Epidermal melanocyte (primary cell): ENCODE measurements around the gene DAPK2.
A peak's percentile ranks its signal among the peaks of the same experiment; 100 is the strongest.
"Not testable (repeated sequence)": the region's sequence is repeated elsewhere in the genome, so short reads cannot be mapped to it uniquely, and the experiment has no call there.

Experiments
- DNase-seq: peaks from one replicate; pipeline ENCODE4 v3.0.0; 2011; ENCODE audit warnings: low spot score; ENCODE audit not compliant: insufficient read length

Gene DAPK2

DNA sequence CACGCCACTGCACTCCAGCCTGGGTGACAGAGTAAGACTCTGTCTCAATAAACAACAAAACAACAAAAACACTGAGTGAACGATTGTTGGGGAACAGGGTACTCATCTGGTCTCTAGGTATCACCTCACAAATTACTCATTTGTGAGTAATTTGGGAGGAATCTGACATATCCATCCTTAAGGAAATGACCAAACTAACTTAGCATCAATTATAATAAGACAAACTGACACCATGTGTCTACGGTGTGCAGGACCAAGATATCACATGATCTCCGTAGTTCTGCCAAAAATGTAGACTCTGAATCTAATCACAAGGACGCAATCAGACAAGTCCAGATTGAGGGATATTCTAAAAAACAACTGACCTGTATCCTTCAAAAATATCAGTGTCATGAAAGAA is 12.0 kb upstream of the DAPK2 start:
- DNase-seq, result no peak

DNA sequence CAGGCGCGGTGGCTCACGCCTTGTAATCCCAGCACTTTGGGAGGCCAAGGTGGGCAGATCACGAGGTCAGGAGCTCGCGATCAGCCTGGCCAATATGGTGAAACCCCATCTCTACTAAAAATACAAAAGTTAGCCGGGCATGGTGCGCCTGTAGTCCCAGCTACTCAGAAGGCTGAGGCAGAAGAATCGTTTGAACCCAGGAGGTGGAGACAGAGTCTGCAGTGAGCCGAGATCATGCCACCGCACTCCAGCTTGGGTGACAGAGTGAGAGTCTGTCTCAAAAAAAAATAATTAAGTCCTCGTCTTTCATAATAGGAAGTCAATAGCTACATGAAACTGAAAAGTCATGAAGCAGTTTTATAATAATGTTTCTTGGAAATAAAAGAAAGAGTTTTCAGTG is 7.4 kb upstream of the DAPK2 start:
- not testable (repeated sequence) for DNase-seq

DNA sequence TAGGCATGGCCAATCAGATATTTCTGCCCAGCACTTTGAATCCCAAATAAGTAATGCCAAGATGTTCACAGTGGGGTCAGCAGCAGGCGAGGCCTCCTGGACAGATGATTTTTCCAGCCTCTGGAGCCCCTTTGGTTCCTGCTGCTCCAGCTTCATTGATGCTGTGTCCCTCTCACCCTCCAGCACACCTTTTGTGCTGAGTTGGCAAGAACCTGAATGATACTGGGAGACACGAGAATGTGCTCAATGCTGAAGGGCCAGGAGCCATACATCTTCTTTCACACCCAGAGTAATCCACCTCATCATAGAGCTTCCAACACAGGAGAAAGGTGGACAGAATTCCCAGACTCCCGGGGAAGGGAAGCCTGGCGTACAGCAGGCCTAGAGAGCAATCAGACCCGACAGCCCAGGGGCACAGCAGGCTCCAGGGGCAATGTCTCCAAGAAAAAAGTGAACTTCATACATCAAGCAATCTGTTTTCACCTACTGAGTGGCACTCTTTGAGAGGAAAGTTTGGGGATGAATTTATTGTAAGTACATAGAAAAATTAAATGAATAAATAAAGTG is 6.7 kb upstream of the DAPK2 start:
- no peak for DNase-seq

DNA sequence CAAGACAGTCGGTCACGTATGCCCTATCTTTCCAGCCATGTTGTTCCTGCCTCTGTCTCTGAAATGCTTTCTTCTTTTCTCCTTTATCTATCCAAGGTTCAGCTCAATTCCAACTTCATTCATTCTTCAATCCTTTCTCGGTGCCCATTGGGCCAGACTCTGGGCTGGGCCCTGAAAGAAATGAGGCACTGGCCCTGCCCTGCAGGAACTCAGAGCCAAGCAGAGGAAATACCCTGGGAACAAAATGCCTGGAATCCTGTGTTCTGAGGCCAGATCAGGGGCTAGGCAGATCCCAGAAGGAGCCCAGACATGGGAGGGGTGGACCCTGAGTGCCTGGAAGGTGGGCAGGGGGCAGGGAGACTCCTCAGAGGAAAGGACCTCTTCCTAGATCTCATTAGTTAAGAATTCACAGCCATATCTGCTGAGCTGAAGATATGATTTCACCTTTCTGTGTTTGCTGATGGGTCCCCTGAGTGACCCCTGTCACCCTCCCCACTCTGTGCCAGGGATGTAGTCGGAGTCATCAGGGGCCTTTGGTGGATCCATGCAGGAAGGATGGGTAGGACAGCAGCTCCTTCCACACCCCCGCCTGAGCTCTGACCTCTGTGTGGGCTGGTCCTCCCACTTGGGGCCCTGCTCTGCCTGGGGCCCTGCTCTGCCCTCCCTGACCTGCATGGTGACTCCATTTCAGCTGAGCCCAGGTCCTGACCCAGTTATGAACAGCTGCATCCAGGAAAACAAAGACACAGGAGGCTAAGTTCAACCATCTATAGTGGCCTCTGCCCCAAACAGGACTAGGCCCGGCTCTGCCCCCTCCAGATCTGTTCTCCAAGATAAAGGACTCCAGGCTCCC is 5.3 kb upstream of the DAPK2 start:
- DNase-seq, result no peak

DNA sequence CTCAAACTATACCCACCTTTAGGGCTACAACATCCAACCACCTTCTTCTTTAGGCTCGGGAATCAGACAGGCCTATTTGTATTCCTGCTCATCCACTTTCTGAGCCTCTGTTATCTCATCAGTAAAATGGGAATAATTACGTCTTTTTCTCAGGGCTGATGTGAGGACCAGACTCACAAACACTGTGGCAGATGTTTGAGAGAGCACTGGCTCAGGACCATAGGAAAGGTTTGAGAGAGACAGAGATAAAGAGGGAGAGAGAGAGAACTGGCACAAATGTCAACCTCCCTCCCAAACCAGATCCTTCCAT is 4.8 kb upstream of the DAPK2 start:
- no peak for DNase-seq

DNA sequence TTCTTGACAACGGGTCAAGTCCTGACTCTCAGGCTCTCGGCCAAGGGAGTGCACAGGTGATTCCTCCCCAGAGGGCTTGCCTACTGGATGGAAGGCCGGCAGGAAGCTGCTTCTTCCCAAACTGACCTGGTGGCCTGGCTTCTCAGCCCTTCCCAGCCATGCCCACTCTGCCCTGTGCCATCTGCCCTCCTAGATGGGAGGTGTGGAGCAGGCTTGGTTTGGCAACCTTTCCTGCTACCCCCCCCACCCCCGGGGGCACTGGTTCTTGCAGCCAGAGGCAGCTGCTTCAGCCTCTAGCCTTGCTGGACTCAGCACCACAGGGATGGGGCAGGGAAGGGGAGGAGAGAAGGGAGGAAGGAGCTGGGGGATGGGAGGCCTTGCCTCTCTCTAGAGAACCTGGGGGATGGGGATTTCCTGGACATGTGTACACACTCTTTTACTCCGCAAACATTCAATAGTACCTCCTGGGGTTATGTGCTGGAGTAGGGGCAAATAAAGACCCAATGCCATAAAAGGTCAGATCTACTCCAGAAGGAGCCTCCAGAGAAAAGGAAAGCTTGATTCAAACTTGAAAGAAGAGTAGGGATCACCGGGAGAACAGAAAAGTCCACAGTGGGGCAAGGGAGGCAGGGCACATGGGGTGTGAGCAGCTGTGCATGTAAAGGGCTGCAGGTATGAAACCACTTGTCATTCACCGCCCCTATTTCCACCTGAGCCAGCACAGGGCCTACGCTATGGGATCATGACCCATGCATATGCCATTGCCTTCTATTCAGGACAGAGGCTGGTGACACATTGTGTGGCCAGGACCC is 4.2 kb upstream of the DAPK2 start:
- no peak for DNase-seq

DNA sequence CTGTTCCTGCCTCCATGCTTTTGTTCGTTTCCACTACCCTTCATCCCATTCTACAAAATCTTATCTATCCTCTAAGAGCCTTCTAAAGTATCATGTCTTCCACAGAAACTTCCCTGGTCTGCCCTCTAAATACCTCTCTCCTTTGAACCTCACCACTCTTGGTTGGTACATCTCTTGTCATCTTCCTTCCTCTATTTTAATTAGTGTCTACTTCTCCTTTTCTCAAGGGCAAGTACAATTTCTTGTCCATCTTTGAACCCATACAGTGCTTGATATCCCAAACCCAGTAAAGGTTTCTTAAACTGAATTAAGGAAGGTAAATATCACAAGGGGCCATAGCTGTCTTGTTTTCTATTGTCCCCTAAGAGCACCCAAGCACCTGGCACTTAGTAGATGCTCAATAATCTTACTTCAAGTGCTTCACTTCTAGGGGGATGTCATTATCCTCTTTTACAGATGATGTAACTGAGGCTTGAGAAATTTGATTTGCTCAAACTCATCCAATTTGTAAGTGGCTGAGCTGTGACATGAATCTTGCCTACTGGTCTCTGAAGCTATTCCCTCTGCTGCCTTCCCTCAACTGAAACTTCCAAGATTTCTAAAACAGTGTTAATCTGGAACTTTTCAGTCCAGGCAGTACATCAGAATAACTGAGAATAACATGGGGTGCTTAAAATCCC is 2.6 kb upstream of the DAPK2 start:
- DNase-seq, result no peak

DNA sequence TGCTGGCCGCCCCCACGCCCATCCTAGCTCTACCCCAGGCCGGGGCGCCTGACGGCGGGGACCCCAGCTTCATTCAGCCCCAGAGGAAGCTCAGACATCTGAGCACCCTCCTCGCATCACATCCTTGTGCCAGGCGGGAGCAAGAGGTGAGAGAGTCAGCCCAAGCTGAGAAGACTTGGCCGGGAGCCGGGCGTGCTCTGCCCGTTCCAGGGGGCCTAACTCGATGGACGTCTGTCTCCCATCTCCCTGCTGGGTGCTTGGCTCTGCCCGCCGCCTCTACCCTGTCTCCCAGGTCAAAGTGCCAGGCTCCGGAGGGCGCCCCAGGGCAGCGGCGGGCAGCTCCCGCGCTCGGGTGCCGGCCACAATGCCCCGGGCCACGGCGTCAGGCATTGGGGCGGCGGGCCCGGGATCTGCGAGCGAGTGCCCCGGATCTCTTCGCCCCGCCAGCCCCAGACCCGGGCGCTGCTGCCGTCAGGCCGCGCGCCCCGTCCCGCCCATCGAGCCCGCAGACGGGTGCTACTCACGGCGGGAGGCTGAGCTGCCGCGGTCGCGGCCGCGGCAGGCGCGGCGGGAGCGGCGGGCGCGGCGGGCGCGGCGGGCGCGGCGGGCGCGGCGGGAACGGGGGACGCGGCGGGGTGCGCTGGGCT is 388 bp downstream of the DAPK2 start:
- peak; percentile 24 for DNase-seq

DNA sequence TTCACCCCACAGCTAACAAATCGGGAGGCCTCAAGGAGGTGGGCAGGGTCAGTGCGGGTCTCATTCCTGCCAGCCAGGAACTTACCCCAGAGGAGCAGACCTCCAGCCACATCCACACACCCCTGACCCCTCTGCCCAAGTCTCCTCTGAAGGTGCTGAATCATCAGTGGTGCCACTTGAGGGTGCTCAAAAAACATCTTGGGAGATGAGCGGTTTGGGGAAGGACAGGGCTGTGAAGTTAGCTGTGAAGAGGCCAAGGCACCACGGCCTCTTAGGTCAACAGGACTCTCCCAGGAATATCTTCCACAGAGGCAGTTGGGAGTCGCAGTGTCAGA is 1.2 kb downstream of the DAPK2 start:
- DNase-seq, result no peak

DNA sequence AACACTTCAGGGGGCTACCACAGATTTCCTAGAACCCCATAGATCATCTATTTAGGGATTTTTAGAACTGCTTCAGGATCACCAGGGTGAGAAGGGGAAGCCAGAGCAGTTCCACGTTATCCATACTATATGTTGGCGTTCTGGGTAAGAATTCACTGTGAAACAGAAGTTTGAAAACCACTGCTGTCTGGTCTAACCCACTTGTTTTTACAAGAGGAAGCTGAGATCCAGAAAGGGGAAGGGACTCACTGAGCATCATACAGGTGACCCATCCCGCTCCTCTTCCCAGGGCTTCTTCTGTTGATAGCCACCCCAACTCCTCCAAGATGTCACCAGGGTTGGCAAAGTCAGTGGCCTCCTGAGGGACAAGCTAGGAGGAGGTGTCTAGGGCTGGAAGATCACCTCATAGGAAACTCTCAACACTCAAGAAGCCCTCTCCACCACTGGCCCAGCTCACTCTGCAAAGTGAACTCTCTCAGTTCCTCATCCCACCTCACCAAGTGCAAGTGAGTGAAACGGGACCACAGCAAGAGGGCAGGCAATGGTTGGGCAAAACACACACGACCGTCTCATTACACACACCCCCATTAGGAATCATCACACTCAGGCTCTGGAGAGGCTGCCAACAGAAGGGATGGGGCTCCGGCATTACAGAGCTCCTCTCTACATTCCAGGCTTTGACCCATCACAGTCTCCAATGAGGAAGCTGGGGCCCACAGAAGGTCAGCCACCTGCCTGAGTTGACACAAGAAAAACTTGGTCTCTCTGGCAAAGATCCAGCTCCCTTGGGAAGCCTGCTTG is 1.8 kb downstream of the DAPK2 start:
- no peak for DNase-seq

DNA sequence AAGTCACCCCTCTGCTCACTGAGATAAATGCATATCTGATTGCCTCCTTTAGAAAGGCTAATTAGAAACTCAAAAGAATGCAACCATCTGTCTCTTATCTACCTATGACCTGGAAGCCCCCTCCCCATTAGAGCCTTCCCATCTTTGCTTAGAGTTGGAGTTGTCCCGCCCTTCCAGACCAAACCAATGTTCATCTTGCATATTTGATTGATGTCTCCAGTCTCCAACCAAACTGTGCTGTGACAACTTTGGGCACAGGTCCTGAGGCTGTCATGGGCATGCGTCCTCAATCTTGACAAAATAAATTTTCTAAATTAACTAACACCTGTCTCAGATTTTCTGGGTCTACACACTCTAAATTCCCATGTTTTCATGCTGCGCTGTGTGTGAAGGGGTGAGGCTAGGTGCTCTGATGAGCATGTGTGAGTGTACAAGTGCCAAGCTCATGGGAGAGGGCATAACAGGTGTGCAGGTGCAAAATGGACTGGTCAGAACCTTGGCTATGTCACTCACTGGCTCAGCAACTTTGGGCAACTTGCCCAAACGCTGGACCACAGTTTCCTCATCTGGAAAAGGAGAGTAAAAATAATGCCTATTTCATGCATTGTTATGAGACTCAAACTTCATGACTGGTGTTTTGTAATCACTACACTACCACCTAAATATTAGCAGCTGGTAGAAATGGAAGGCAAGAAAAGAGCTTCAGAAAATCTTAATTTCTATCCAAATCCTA is 7.2 kb downstream of the DAPK2 start:
- DNase-seq, result no peak

DNA sequence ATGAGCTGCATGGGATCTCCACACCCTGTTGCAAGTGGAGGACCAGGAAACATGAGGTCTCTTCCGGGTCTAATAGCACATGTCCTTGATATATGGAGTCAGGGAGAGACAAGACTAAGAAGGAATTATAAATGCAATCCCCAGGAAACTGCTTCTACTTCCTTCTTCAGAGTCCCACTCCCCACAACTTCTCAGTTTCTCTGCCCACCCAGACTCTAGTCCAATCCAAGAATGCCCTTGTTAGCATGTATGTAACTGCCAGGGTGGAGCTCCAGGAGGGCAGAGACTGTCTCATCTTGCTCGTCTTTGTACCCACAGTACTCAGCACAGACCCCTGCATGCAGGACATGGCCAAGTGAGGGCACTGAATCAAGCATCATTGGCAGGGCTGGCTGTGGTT is 8.3 kb downstream of the DAPK2 start:
- no peak for DNase-seq

DNA sequence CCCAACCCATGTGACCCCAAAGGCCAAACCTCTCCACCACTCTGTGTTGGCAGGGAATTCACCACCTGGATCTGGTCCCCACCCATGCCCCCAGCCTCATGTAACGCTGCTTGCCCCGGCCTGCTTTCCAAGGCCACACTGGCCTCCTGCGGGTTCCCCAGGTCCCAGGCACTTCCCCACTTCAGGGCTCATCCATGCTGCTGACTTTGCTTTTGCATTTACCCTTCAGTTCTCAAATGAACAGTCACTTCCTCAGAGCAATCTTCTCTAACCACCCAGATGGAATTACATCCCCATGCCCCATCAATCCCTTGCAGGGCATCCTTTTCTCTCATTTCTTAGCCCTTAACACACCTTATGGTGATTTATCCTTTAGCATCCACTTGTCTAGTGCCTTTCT is 9.2 kb downstream of the DAPK2 start:
- DNase-seq, result no peak

DNA sequence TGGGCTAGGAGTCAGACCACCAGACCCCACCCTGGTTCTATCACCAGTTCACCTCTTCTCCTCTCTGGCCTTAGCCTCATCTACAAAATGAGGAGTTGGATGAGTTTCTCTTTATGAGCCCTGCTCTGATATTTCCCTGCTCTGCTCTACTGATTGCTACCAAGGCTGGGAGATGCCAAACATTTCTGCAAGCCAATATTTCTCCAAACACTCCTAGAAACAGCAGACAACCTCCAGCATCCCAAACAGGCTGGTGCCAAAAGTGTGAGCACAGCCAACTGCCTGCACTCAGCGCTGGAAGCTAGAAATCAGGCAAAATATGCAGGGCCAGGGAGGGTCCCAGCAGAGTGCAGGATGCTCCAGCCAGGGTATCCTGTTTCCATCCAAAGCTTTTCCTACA is 10.8 kb downstream of the DAPK2 start:
- DNase-seq, result no peak

DNA sequence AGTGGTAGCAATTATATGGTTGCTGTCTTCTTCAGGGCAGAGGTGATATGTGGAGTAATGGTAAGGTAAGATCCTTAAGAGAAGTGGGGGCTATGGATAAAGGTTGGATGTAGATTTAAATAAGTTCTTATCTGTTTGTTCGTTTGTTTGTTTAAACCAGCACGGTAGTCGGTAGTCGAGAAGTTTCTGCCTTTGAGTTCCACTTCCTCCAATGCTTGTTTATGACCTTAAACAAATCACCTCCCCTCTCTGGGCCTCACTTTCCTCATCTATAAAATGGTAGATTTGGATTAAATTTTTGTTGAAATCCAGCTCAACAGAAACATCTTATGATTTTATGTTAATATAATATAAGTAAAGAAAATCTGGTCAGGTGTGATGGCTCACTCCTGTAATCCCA is 11.8 kb downstream of the DAPK2 start:
- no peak for DNase-seq

DNA sequence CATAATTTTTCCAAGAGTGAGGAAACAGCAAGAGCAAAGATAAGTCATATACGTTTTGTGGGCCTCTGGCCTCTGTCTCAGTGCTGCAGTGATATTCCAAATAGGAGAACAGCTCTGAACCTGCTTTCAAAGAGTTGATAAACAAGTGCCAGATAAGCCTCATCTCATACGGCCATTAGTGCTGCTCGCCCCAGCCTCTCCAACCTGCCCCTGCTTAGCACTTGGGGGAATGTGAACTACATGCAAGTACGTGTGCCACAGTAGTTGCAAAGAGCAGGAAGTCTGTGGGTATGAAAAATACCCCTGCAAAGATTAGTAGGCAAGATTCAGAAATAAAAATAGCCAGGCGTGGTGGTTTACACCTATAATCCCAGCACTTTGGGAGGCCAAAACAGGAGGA is 14.0 kb downstream of the DAPK2 start:
- DNase-seq, result no peak

DNA sequence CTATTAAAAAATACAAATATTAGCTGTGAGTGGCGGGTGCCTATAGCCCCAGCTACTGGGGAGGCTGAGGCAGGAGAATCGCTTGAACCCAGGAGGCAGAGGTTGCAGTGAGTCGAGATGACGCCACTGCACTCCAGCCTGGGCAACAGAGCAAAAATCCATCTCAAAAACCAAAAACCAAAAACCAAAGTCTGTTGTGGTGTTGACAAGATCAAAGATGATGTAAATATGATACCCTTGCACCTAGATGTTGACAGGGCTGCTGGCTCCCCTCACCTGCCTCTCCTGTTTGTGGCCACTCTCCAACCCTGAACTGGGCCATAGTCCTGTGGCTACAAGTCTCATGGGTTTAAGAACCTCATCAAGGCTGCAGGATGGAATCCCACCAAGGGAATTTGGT is 16.2 kb downstream of the DAPK2 start:
- DNase-seq, result no peak

DNA sequence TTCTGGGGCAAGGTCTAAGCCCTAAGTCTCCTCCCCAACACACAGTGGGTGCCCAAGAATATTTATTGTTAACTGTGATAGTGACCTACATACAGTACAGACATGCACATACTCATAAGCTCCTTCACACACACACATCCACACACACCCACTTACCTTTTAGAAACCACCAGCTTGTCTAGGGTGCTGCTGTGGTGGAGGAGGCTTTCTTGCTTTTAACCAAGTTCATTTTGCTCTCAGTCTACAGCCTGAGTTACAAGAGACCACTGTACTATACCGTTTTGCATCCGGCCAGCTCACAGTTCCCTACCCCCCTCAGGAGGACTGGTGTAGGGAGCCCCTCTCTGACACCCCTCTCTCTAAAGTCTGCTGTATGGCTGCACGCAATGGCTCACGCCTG is 16.7 kb downstream of the DAPK2 start:
- no peak for DNase-seq

DNA sequence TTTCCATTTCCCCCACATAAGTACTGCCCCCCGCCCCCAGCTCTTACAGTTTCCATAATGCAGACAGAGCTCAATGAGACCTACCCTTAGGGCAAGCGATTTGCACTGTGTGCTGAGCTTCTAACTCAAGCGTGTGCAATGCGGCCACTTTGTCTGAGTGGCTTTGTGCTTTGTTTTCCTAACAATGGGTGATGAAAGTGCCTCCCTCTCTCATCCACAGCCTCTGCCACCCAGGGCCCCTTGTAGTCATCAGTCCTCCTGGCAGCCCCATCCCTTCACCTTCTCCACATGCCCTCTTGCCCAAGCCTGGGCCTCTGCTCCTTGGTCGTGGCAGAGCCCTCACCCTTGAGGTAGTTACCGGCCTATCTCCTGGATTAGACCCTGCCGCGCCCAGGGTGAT is 17.2 kb downstream of the DAPK2 start:
- no peak for DNase-seq

DNA sequence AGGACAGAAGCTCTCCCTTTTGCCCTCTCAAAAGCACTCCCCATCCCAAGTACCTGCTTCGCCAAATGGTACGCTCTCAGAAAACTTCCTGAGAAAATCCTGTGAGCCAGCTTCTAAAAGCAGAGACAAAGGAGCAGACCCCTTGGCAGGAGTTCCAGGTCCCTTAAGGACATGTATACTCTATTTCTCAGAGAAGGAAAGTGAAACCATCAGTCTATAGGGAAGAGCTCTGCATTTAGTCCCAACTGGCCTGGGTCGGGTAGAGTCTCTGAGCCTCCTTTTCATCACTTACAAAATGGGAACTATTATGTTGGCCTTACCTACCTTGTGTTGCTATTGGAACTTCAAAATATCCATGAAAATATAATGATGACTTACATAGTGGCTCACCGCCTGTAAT is 19.7 kb downstream of the DAPK2 start:
- DNase-seq, result no peak
